CD4-positive, alpha-beta T cell treated with Interleukin-15 for 4 hours (primary cell): ENCODE results near the gene BAAT.
"Not testable (repeated sequence)": the region's sequence is repeated elsewhere in the genome, so short reads cannot be mapped to it uniquely, and the experiment has no call there.

Source experiments
- DNase-seq: peaks from one replicate; pipeline ENCODE4 v3.0.0-alpha.2; 2020; ENCODE audit warnings: low spot score

Gene BAAT

GRCh38 chr9:101384873-101385536 is at the start of gene BAAT:
Gene BAAT (minus strand): TSS chr9:101385006. CDS start chr9:101371404, 13,602 bp downstream.
- DNase-seq: not testable (repeated sequence)

- DNase-seq: no peak
These were observed 48.4 kb upstream of the BAAT start for GRCh38 chr9:101433229-101433628.

GRCh38 chr9:101432740-101433139 is 47.9 kb upstream of the BAAT start:
- no peak for DNase-seq

- no peak for DNase-seq
These were observed 47.4 kb upstream of the BAAT start for GRCh38 chr9:101432171-101432570.

GRCh38 chr9:101429736-101430135 is 44.9 kb upstream of the BAAT start:
- no peak for DNase-seq

- DNase-seq: no peak
These were observed 44.1 kb upstream of the BAAT start for GRCh38 chr9:101428909-101429308.

GRCh38 chr9:101427957-101428655 is 43.3 kb upstream of the BAAT start:
- no peak for DNase-seq

- no peak for DNase-seq
These were observed 42.6 kb upstream of the BAAT start for GRCh38 chr9:101427358-101427757.

GRCh38 chr9:101421653-101422065 is 36.9 kb upstream of the BAAT start:
- no peak for DNase-seq

GRCh38 chr9:101419863-101420262 is 35.1 kb upstream of the BAAT start:
- no peak for DNase-seq

- no peak for DNase-seq
These were observed 34.0 kb upstream of the BAAT start for GRCh38 chr9:101418518-101419430.

GRCh38 chr9:101417977-101418376 is 33.2 kb upstream of the BAAT start:
- DNase-seq: no peak

- no peak for DNase-seq
These were observed 32.6 kb upstream of the BAAT start for GRCh38 chr9:101417389-101417788.

GRCh38 chr9:101415578-101415977 is 30.8 kb upstream of the BAAT start:
- no peak for DNase-seq

- no peak for DNase-seq
These were observed 30.0 kb upstream of the BAAT start for GRCh38 chr9:101414839-101415238.

GRCh38 chr9:101409079-101409477 is 24.3 kb upstream of the BAAT start:
- no peak for DNase-seq

GRCh38 chr9:101408374-101409078 is 23.7 kb upstream of the BAAT start:
- DNase-seq: no peak

- DNase-seq: no peak
These were observed 18.9 kb upstream of the BAAT start for GRCh38 chr9:101403516-101404285.

GRCh38 chr9:101400120-101400519 is 15.3 kb upstream of the BAAT start:
- no peak for DNase-seq

GRCh38 chr9:101399643-101399970 is 14.8 kb upstream of the BAAT start:
- no peak for DNase-seq

- DNase-seq: no peak
These were observed 14.3 kb upstream of the BAAT start for GRCh38 chr9:101398930-101399642.
